ENCODE measurements around the gene CST11. TPM values are rescaled to one million over a fixed set of nuclear protein-coding genes. Genes with fewer than 3 reads are reported as not detected.
A peak's percentile ranks its signal among the peaks of the same experiment; 100 is the strongest.

CST11 gene
- total RNA-seq, 1 donor from 2014 or later = not detected

- TF ChIP-seq CTCF (IDR thresholded peaks at IDR 0.05) = no peak
These were observed 14.0 kb downstream of the CST11 start for GRCh38 chr20:23438661-23439060.

GRCh38 chr20:23437126-23437899, 15.4 kb downstream of the CST11 start:
- no peak overlapping the region for H3K27ac ChIP-seq
- intact Hi-C loops (cut with DNase I) = no loop called here

More at GRCh38 chr20:23438661-23439060, 14.0 kb downstream of the CST11 start:
- H3K9me3 ChIP-seq = no peaks in the 10 kb centered on the region
- no peak overlapping the region for H3K27ac ChIP-seq
- H3K36me3 ChIP-seq = no peaks in the 10 kb centered on the region
- DNase-seq (ENCODE audit: low spot score in 2 of 2) = no peak
- intact Hi-C loops (cut with DNase I) = no loop called here
- no peak overlapping the region for H3K4me3 ChIP-seq
- no peaks in the 10 kb centered on the region for H3K27me3 ChIP-seq
- H3K4me1 ChIP-seq = no peaks in the 10 kb centered on the region

GRCh38 chr20:23436681-23437080, 16.0 kb downstream of the CST11 start:
- no peaks in the 10 kb centered on the region for H3K27me3 ChIP-seq
- H3K4me1 ChIP-seq = no peaks in the 10 kb centered on the region
- H3K36me3 ChIP-seq = no peaks in the 10 kb centered on the region
- no peak for TF ChIP-seq CTCF (IDR thresholded peaks at IDR 0.05)
- H3K4me3 ChIP-seq = no peak overlapping the region
- intact Hi-C loops (cut with DNase I) = no loop called here
- no peak overlapping the region for H3K27ac ChIP-seq
- DNase-seq (ENCODE audit: low spot score in 2 of 2) = peak in 1 of 2 donors; percentile 50
- no peaks in the 10 kb centered on the region for H3K9me3 ChIP-seq

More at GRCh38 chr20:23437126-23437899, 15.4 kb downstream of the CST11 start:
- Histone ChIP-seq H3K4me1 (no peaks in the 10 kb centered on the region), H3K4me3 (no peak overlapping the region), H3K36me3 (no peaks in the 10 kb centered on the region), H3K9me3 (no peaks in the 10 kb centered on the region), H3K27me3 (no peaks in the 10 kb centered on the region)
- DNase-seq (ENCODE audit: low spot score in 2 of 2) = no peak
- no peak for TF ChIP-seq CTCF (IDR thresholded peaks at IDR 0.05)

GRCh38 chr20:23435626-23436539, 16.8 kb downstream of the CST11 start:
- DNase-seq (ENCODE audit: low spot score in 2 of 2) = peak in 1 of 2 donors; percentile 25
- H3K4me3 ChIP-seq = no peak overlapping the region
- no peak for TF ChIP-seq CTCF (IDR thresholded peaks at IDR 0.05)
- H3K4me1 ChIP-seq = no peaks in the 10 kb centered on the region
- intact Hi-C loops (cut with DNase I) = no loop called here
- no peaks in the 10 kb centered on the region for H3K27me3 ChIP-seq
- H3K27ac ChIP-seq = no peak overlapping the region
- no peaks in the 10 kb centered on the region for H3K9me3 ChIP-seq
- H3K36me3 ChIP-seq = no peaks in the 10 kb centered on the region

GRCh38 chr20:23434521-23435313, 18.0 kb downstream of the CST11 start:
- Histone ChIP-seq H3K27me3 (no peaks in the 10 kb centered on the region), H3K9me3 (no peaks in the 10 kb centered on the region), H3K4me3 (no peak overlapping the region), H3K36me3 (no peaks in the 10 kb centered on the region), H3K4me1 (no peaks in the 10 kb centered on the region), H3K27ac (no peak overlapping the region)
- TF ChIP-seq CTCF (IDR thresholded peaks at IDR 0.05) = no peak
- DNase-seq (ENCODE audit: low spot score in 2 of 2) = peak in 1 of 2 donors; percentile 40
- intact Hi-C loops (cut with DNase I) = no loop called here

Measured in ascending aorta (tissue), 2 donors.